Measurements from ENCODE around the gene ITFG1. TPM values are rescaled to one million over a fixed set of nuclear protein-coding genes. Genes with fewer than 3 reads are reported as not detected.

ITFG1 gene
- total RNA-seq, 1 experiment from 2014 or later: 38.2 TPM

DNA sequence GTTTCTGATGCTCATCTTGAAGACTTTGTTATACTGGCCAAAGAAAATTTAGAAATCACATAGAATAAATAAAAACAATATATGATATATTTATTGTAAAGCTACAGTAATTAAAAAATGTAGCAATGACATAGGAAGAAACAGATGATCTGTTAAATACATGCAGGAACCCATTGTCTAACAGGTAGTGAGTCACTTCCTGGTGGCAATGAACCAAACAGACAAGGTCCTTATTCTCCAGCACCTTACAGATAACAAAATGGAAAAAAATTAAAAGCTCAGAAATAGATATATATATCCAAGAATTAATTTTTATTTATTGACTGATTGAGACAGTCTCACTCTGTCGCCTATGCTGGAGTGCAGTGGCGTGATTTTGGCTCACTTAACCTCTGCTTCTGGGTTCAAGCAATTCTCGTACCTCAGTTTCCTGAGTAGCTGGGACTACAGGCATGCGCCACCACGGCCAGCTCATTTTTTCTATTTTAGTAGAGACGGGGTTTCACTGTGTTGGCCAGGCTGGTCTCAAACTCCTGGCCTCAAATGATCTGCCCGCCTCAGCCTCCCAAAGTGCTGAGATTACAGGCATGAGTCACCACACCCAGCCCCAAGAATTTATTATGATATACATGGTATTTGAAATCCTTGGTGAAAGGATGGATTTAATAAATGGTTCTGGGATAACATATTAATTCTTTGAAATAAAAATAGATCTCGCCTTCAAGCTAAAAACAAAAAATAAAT lies 324.6 kb downstream of the ITFG1 start:
- TF ChIP-seq, protein P1, sequence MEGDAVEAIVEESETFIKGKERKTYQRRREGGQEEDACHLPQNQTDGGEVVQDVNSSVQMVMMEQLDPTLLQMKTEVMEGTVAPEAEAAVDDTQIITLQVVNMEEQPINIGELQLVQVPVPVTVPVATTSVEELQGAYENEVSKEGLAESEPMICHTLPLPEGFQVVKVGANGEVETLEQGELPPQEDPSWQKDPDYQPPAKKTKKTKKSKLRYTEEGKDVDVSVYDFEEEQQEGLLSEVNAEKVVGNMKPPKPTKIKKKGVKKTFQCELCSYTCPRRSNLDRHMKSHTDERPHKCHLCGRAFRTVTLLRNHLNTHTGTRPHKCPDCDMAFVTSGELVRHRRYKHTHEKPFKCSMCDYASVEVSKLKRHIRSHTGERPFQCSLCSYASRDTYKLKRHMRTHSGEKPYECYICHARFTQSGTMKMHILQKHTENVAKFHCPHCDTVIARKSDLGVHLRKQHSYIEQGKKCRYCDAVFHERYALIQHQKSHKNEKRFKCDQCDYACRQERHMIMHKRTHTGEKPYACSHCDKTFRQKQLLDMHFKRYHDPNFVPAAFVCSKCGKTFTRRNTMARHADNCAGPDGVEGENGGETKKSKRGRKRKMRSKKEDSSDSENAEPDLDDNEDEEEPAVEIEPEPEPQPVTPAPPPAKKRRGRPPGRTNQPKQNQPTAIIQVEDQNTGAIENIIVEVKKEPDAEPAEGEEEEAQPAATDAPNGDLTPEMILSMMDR (IDR thresholded peaks at IDR 0.05; ENCODE audit: insufficient read depth in 1 of 2, low read depth in 1 of 2, low read length in 1 of 2, severe bottlenecking in 1 of 2, unreplicated experiment in 1 of 2): no peak
- Mint-ChIP-seq H3K27me3 (ENCODE audit: insufficient read depth, unreplicated experiment) (no peaks in the 10 kb centered on the region), H3K27ac (ENCODE audit: unreplicated experiment) (no peak overlapping the region), H3K36me3 (ENCODE audit: insufficient read depth, unreplicated experiment) (no peaks in the 10 kb centered on the region), H3K4me3 (ENCODE audit: unreplicated experiment) (no peak overlapping the region), H3K9me3 (ENCODE audit: unreplicated experiment) (no peaks in the 10 kb centered on the region), H3K4me1 (ENCODE audit: low read depth, unreplicated experiment) (peaks cover 13% of the 10 kb centered on the region)
- intact Hi-C loops (cut with micrococcal nuclease; ENCODE audit: unreplicated experiment): no loop called here
- POLR2A ChIA-PET: no interaction called here
- CTCF ChIA-PET: interaction anchor here (0.8 kb wide), 1 partner anchor 98 kb away, joined by 3 read pairs; no protein-coding TSS in a partner anchor
- H3K4me3 ChIP-seq (ENCODE audit: low read depth, low read length): no peak overlapping the region
- DNase-seq: no peak
- no peaks in the 10 kb centered on the region for H3K27me3 ChIP-seq (replicated peaks; ENCODE audit: control insufficient read depth, insufficient read depth, low read length)
- no TSS peak for BruUV-seq (replicated peaks)
- no peaks in the 10 kb centered on the region for H3K36me3 ChIP-seq (ENCODE audit: control insufficient read depth, insufficient read depth, low read length)
- H3K9me3 ChIP-seq: no peaks in the 10 kb centered on the region
- H3K4me1 ChIP-seq: no peaks in the 10 kb centered on the region

DNA sequence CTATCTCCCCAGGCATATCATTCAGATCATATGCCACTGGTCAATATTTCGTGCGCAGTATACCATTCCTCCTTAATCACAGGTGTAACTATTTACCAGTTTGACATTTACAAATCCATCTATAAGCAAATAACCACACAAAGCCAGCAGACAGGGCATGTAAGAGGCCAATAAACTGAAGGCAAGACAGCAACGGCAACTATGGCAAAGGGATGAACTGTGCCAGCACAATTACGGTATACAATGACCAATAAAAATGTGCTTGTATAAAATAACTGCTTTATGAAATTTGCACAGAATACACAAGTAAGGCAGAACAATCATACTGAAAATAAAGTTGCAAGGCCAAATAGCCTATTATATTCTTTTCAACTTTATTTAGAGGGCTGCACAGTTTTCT lies 326.3 kb downstream of the ITFG1 start:
- POLR2A ChIA-PET: no interaction called here
- H3K27ac Mint-ChIP-seq (ENCODE audit: unreplicated experiment): no peak overlapping the region
- Histone ChIP-seq H3K36me3 (ENCODE audit: control insufficient read depth, insufficient read depth, low read length) (no peaks in the 10 kb centered on the region), H3K27me3 (replicated peaks; ENCODE audit: control insufficient read depth, insufficient read depth, low read length) (no peaks in the 10 kb centered on the region), H3K4me1 (no peaks in the 10 kb centered on the region), H3K9me3 (no peaks in the 10 kb centered on the region), H3K4me3 (ENCODE audit: low read depth, low read length) (no peak overlapping the region)
- H3K36me3 Mint-ChIP-seq (ENCODE audit: insufficient read depth, unreplicated experiment): no peaks in the 10 kb centered on the region
- no peak for DNase-seq
- CTCF ChIA-PET: no interaction called here
- H3K4me1 Mint-ChIP-seq (ENCODE audit: low read depth, unreplicated experiment): peaks cover 18% of the 10 kb centered on the region
- TF ChIP-seq, protein P1 (IDR thresholded peaks at IDR 0.05; ENCODE audit: insufficient read depth in 1 of 2, low read depth in 1 of 2, low read length in 1 of 2, severe bottlenecking in 1 of 2, unreplicated experiment in 1 of 2): no peak
- no TSS peak for BruUV-seq (replicated peaks)
- intact Hi-C loops (cut with micrococcal nuclease; ENCODE audit: unreplicated experiment): no loop called here
- no peak overlapping the region for H3K4me3 Mint-ChIP-seq (ENCODE audit: unreplicated experiment)
- H3K27me3 Mint-ChIP-seq (ENCODE audit: insufficient read depth, unreplicated experiment): no peaks in the 10 kb centered on the region
- no peaks in the 10 kb centered on the region for H3K9me3 Mint-ChIP-seq (ENCODE audit: unreplicated experiment)

- DNase-seq: no peak
- H3K27ac Mint-ChIP-seq (ENCODE audit: unreplicated experiment): no peak overlapping the region
- peaks cover 6% of the 10 kb centered on the region for H3K36me3 Mint-ChIP-seq (ENCODE audit: insufficient read depth, unreplicated experiment)
- no peaks in the 10 kb centered on the region for H3K9me3 Mint-ChIP-seq (ENCODE audit: unreplicated experiment)
- intact Hi-C loops (cut with micrococcal nuclease; ENCODE audit: unreplicated experiment): no loop called here
- no peaks in the 10 kb centered on the region for H3K4me1 ChIP-seq
- H3K4me3 Mint-ChIP-seq (ENCODE audit: unreplicated experiment): no peak overlapping the region
- no TSS peak for BruUV-seq (replicated peaks)
- no peaks in the 10 kb centered on the region for H3K9me3 ChIP-seq
- TF ChIP-seq, protein P1 (IDR thresholded peaks at IDR 0.05; ENCODE audit: insufficient read depth in 1 of 2, low read depth in 1 of 2, low read length in 1 of 2, severe bottlenecking in 1 of 2, unreplicated experiment in 1 of 2): no peak
- H3K4me1 Mint-ChIP-seq (ENCODE audit: low read depth, unreplicated experiment): peaks cover 7% of the 10 kb centered on the region
- H3K27me3 ChIP-seq (replicated peaks; ENCODE audit: control insufficient read depth, insufficient read depth, low read length): no peaks in the 10 kb centered on the region
- no peak overlapping the region for H3K4me3 ChIP-seq (ENCODE audit: low read depth, low read length)
- CTCF ChIA-PET: interaction anchor here (1.4 kb wide), 1 partner anchor 9 kb away, joined by 3 read pairs; no protein-coding TSS in a partner anchor
- no peaks in the 10 kb centered on the region for H3K27me3 Mint-ChIP-seq (ENCODE audit: insufficient read depth, unreplicated experiment)
- POLR2A ChIA-PET: no interaction called here
- no peaks in the 10 kb centered on the region for H3K36me3 ChIP-seq (ENCODE audit: control insufficient read depth, insufficient read depth, low read length)
Measured at GRCh38 chr16:47132308-47132707, 328.6 kb downstream of the ITFG1 start.
